ENCODE results near the gene NDUFB5. TPM values are rescaled to one million over a fixed set of nuclear protein-coding genes. Genes with fewer than 3 reads are reported as not detected.

Gene NDUFB5
- total RNA-seq, 1 experiment from 2014 or later, result 142 TPM

GRCh38 chr3:179615458-179616173 lies 11.0 kb downstream of the NDUFB5 start:
- DNase-seq (ENCODE audit: low read depth, low spot score) (no peak), ATAC-seq (no peak)
- no peaks in the 10 kb centered on the region for H3K27me3 ChIP-seq (ENCODE audit: control insufficient read depth, insufficient read depth, low read length)
- BruUV-seq (replicated peaks), result no TSS peak
- POLR2A ChIA-PET, result interaction anchor here (0.7 kb wide), 1 partner anchor 558 kb away, joined by 5 read pairs; no protein-coding TSS in a partner anchor
- no peaks in the 10 kb centered on the region; the same call in 1 of the 2 replicates for H3K4me1 ChIP-seq (ENCODE audit: control insufficient read depth, insufficient read depth, low read length)
- peaks cover 16% of the 10 kb centered on the region for H3K36me3 ChIP-seq (ENCODE audit: control insufficient read depth, insufficient read depth, low read length)
- in situ Hi-C loops (cut with HindIII; ENCODE audit: low pct_unique_long_range_greater_than_20kb, low sequenced_read_pairs), result no loop called here
- CTCF ChIA-PET, result no interaction called here
- intact Hi-C loops (cut with micrococcal nuclease; ENCODE audit: unreplicated experiment), result no loop called here
- H3K9me3 ChIP-seq (ENCODE audit: control insufficient read depth, insufficient read depth, low read depth, low read length), result no peaks in the 10 kb centered on the region
- no peak overlapping the region for H3K4me3 ChIP-seq (ENCODE audit: low read depth in 2 of 2, low read length in 2 of 2)
- TF ChIP-seq POLR2AphosphoS5 (IDR thresholded peaks at IDR 0.05; ENCODE audit: low read depth, low read length), result no peak
- TF ChIP-seq, protein P1, sequence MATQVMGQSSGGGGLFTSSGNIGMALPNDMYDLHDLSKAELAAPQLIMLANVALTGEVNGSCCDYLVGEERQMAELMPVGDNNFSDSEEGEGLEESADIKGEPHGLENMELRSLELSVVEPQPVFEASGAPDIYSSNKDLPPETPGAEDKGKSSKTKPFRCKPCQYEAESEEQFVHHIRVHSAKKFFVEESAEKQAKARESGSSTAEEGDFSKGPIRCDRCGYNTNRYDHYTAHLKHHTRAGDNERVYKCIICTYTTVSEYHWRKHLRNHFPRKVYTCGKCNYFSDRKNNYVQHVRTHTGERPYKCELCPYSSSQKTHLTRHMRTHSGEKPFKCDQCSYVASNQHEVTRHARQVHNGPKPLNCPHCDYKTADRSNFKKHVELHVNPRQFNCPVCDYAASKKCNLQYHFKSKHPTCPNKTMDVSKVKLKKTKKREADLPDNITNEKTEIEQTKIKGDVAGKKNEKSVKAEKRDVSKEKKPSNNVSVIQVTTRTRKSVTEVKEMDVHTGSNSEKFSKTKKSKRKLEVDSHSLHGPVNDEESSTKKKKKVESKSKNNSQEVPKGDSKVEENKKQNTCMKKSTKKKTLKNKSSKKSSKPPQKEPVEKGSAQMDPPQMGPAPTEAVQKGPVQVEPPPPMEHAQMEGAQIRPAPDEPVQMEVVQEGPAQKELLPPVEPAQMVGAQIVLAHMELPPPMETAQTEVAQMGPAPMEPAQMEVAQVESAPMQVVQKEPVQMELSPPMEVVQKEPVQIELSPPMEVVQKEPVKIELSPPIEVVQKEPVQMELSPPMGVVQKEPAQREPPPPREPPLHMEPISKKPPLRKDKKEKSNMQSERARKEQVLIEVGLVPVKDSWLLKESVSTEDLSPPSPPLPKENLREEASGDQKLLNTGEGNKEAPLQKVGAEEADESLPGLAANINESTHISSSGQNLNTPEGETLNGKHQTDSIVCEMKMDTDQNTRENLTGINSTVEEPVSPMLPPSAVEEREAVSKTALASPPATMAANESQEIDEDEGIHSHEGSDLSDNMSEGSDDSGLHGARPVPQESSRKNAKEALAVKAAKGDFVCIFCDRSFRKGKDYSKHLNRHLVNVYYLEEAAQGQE (IDR thresholded peaks at IDR 0.05; ENCODE audit: insufficient read depth in 1 of 2, low read depth in 2 of 2, low read length in 1 of 2), result no peak
- TF ChIP-seq SIN3A (IDR thresholded peaks at IDR 0.05; ENCODE audit: borderline replicate concordance, insufficient read depth, low read depth, low read length), result no peak
- no peak for TF ChIP-seq CTCF (IDR thresholded peaks at IDR 0.05)
- TF ChIP-seq TCF7L2 (IDR thresholded peaks at IDR 0.05; ENCODE audit: low read depth, low read length), result no peak
- no peak overlapping the region for H3K27ac ChIP-seq (ENCODE audit: low read length)

DNA sequence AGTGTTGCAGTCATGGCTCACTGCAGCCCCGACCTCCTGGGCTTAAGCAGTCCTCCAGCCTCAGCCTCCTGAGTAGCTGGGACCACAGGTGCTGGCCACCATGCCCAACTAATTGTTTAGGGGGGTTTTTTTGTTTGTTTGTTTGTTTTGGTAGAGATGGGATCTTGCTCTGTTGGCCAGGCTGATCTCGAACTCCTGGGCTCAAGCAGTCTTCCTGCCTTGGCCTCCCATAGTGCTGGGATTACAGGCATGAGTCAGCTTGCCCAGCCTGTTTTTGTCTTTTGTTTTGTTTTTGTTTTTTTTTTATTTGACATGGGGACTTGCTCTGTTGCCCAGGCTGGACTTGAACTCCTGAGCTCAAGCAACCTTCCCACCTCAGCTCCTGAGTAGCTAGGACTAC lies 17.4 kb downstream of the NDUFB5 start:
- Histone ChIP-seq H3K27me3 (ENCODE audit: control insufficient read depth, insufficient read depth, low read length) (no peaks in the 10 kb centered on the region), H3K9me3 (ENCODE audit: control insufficient read depth, insufficient read depth, low read depth, low read length) (no peaks in the 10 kb centered on the region), H3K27ac (ENCODE audit: low read length) (no peak overlapping the region), H3K4me1 (ENCODE audit: control insufficient read depth, insufficient read depth, low read length) (no peaks in the 10 kb centered on the region), H3K4me3 (ENCODE audit: low read depth in 2 of 2, low read length in 2 of 2) (no peak overlapping the region), H3K36me3 (ENCODE audit: control insufficient read depth, insufficient read depth, low read length) (peaks cover 20% of the 10 kb centered on the region)
- ChIA-PET POLR2A (no interaction called here), CTCF (no interaction called here)
- no peak for ATAC-seq
- BruUV-seq (replicated peaks), result no TSS peak
- intact Hi-C loops (cut with micrococcal nuclease; ENCODE audit: unreplicated experiment) (no loop called here), in situ Hi-C loops (cut with HindIII; ENCODE audit: low pct_unique_long_range_greater_than_20kb, low sequenced_read_pairs) (no loop called here)
- TF ChIP-seq, protein P1 (IDR thresholded peaks at IDR 0.05; ENCODE audit: insufficient read depth in 1 of 2, low read depth in 2 of 2, low read length in 1 of 2), result no peak
- TF ChIP-seq CTCF (IDR thresholded peaks at IDR 0.05), result no peak
- no peak for TF ChIP-seq POLR2AphosphoS5 (IDR thresholded peaks at IDR 0.05; ENCODE audit: low read depth, low read length)
- no peak for TF ChIP-seq SIN3A (IDR thresholded peaks at IDR 0.05; ENCODE audit: borderline replicate concordance, insufficient read depth, low read depth, low read length)
- TF ChIP-seq TCF7L2 (IDR thresholded peaks at IDR 0.05; ENCODE audit: low read depth, low read length), result no peak
- no peak for DNase-seq (ENCODE audit: low read depth, low spot score)

Data from Panc1 (cell line).